Measurements from ENCODE around the gene CDK14.

- TF ChIP-seq CTCF (IDR thresholded peaks at IDR 0.05; ENCODE audit: extremely low read depth in 1 of 2, insufficient read depth in 1 of 2, low read depth in 1 of 2, low read length in 2 of 2) (no peak), MAX (IDR thresholded peaks at IDR 0.05; ENCODE audit: insufficient read depth, insufficient read length) (no peak), FOS (IDR thresholded peaks at IDR 0.05; ENCODE audit: borderline replicate concordance, insufficient read depth, low read length) (no peak)
Measured at GRCh38 chr7:90743626-90744025, 147.5 kb downstream of the CDK14 start.
